ENCODE data around the gene CTNNA1. TPM values are rescaled to one million over a fixed set of nuclear protein-coding genes. Genes with fewer than 3 reads are reported as not detected.
"Not testable (repeated sequence)": the region's sequence is repeated elsewhere in the genome, so short reads cannot be mapped to it uniquely, and the experiment has no call there.

CTNNA1 gene
- total RNA-seq, 1 donor from 2014 or later = 282 TPM

DNA sequence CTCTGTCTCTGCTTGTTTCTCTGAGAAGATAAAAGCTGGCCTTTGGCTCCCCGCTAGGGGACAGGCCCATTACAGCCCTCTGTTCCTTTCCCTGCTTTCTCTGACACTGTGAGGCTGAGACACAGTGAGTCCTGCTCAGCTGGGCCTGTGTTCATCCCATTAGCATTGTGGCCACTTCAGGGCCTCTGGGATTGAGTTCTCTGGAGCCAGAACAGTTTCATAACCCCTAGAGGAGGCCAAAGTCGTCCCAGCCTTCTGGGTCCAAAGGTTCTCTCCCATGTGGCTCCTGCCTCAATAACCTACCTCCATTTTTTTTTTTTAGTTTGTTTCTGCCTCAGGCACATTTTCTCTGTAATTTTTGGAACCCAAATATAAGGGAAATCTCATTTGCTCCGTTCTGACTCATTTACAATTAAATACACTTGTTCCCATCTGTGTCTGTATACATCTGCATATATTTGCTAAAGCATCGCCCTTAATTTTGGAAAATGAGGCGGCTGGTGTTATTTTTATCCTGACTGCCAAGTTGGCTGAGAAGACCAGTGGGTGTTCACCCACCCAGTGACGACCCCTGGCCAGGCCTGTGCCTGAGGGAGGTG lies 27.3 kb upstream of the CTNNA1 start:
- no peak overlapping the region for H3K4me3 Mint-ChIP-seq
- peak; percentile 11 for DNase-seq (ENCODE audit: low read depth, low spot score)
- H3K27ac Mint-ChIP-seq (ENCODE audit: unreplicated experiment) = peak overlapping the region; percentile 92
- TF ChIP-seq, protein P1, sequence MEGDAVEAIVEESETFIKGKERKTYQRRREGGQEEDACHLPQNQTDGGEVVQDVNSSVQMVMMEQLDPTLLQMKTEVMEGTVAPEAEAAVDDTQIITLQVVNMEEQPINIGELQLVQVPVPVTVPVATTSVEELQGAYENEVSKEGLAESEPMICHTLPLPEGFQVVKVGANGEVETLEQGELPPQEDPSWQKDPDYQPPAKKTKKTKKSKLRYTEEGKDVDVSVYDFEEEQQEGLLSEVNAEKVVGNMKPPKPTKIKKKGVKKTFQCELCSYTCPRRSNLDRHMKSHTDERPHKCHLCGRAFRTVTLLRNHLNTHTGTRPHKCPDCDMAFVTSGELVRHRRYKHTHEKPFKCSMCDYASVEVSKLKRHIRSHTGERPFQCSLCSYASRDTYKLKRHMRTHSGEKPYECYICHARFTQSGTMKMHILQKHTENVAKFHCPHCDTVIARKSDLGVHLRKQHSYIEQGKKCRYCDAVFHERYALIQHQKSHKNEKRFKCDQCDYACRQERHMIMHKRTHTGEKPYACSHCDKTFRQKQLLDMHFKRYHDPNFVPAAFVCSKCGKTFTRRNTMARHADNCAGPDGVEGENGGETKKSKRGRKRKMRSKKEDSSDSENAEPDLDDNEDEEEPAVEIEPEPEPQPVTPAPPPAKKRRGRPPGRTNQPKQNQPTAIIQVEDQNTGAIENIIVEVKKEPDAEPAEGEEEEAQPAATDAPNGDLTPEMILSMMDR (conservative IDR thresholded peaks at IDR 0.05) = no peak
- H3K36me3 Mint-ChIP-seq (ENCODE audit: low read depth) = no peaks in the 10 kb centered on the region
- H3K27me3 Mint-ChIP-seq (ENCODE audit: low read depth) = no peaks in the 10 kb centered on the region
- peaks cover 36% of the 10 kb centered on the region for H3K4me1 Mint-ChIP-seq
- no peaks in the 10 kb centered on the region for H3K9me3 Mint-ChIP-seq

DNA sequence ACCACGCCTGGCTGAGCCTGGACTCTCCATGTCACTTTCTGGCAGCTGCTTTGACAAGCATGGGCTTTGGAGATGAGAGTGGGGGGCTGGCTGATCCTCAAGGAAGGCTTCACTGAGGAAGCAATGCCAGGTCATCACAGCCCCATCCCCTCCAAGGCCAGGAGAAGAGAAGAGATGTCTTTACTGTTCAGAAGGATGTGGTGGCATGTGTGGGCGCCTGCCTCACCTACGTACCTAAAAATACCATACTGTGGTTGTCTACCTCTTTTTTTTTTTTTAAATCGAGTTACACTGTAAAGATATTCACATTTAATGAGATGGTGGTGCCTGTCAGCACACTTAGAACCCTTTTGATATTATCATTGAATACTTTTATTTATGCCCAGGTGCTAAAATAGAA lies 26.4 kb upstream of the CTNNA1 start:
- H3K36me3 Mint-ChIP-seq (ENCODE audit: low read depth) = no peaks in the 10 kb centered on the region
- TF ChIP-seq, protein P1 (conservative IDR thresholded peaks at IDR 0.05) = no peak
- no peak overlapping the region for H3K27ac Mint-ChIP-seq (ENCODE audit: unreplicated experiment)

DNA sequence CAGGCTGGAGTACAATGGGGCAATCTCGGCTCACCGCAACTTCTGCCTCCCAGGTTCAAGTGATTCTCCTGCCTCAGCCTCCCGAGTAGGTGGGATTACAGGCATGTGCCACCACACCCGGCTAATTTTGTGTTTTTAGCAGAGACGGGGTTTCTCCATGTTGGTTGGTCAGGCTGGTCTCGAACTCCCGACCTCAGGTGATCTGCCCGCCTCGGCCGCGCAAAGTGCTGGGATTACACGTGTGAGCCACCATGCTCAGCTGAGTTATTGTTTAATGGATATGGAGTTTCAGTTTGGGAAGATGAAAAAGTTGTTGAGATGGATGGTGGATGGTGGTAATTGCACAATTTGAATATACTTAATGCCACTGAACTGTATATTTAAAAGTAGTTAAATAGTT lies 22.7 kb upstream of the CTNNA1 start:
- not testable (repeated sequence) for H3K9me3 Mint-ChIP-seq; H3K27me3 Mint-ChIP-seq (ENCODE audit: low read depth); DNase-seq (ENCODE audit: low read depth, low spot score); H3K27ac Mint-ChIP-seq (ENCODE audit: unreplicated experiment); H3K36me3 Mint-ChIP-seq (ENCODE audit: low read depth); H3K4me3 Mint-ChIP-seq
- peaks cover 21% of the 10 kb centered on the region for H3K4me1 Mint-ChIP-seq

More for the DNA sequence above, 26.4 kb upstream of the CTNNA1 start:
- no peaks in the 10 kb centered on the region for H3K9me3 Mint-ChIP-seq
- no peaks in the 10 kb centered on the region for H3K27me3 Mint-ChIP-seq (ENCODE audit: low read depth)
- DNase-seq (ENCODE audit: low read depth, low spot score) = no peak
- peaks cover 38% of the 10 kb centered on the region for H3K4me1 Mint-ChIP-seq
- H3K4me3 Mint-ChIP-seq = no peak overlapping the region

DNA sequence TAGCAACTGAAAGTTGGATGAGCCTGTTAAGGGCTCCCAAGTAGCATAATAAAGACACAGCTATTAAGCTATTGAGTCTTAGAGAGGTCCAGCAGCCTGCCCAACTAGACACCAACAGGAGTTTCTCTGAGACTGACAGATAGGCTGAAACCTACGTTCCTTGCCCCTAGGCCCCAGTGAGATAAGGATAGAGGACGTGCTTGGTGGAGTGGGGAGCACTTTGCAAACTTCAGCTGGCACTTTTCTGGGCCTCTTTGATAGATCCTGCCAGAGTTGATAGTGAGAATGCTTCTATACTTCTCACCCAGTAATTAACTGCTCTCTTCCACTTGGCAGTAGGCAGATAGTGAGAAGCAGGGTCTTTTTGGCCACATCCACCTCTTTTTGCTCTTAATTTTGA lies 20.8 kb upstream of the CTNNA1 start:
- no peak overlapping the region for H3K4me3 Mint-ChIP-seq
- H3K27ac Mint-ChIP-seq (ENCODE audit: unreplicated experiment) = no peak overlapping the region
- no peaks in the 10 kb centered on the region for H3K27me3 Mint-ChIP-seq (ENCODE audit: low read depth)

DNA sequence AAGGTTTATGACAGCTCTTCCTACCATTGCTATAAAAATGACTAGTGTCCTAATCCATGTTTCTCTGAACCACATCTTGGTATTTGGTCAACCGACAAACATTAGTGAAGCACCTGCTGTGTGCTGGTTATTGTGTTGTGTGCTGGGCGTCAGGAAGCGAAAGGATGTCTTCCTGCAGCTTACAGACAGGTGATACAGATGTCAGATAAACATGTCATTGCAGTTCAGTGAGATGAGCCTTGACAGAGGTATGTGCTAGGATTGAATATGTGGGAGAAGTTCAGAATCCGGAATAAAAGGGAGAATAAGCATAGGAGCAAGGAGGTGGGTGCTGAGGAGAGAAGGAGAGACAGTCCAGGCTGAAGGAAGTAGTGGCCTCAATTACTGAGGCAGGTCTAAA lies 20.3 kb upstream of the CTNNA1 start:
- H3K27me3 Mint-ChIP-seq (ENCODE audit: low read depth) = no peaks in the 10 kb centered on the region

More for the DNA sequence above, 20.8 kb upstream of the CTNNA1 start:
- DNase-seq (ENCODE audit: low read depth, low spot score) = no peak
- H3K4me1 Mint-ChIP-seq = peaks cover 8% of the 10 kb centered on the region
- no peaks in the 10 kb centered on the region for H3K36me3 Mint-ChIP-seq (ENCODE audit: low read depth)
- TF ChIP-seq, protein P1 (conservative IDR thresholded peaks at IDR 0.05) = no peak
- H3K9me3 Mint-ChIP-seq = no peaks in the 10 kb centered on the region

DNA sequence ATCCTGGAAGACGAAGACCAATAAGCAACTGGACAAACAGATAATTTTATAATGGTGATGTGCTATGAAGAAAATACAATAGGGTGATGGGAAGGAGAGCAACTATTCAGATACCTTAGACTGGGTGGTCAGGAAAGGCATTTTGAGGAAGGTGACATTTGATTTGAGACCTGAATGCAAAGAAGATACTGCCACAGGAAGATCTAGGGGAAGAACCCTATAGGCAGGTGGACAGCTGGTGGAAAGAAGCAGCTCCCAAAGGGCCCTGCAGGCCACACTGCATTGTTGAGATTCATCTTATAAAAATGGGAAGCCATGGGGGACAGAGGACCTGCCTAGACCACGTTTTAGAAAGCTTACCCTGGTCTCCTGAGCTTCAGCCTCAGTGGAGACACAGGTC lies 19.7 kb upstream of the CTNNA1 start:
- no peaks in the 10 kb centered on the region for H3K36me3 Mint-ChIP-seq (ENCODE audit: low read depth)
- no peaks in the 10 kb centered on the region for H3K9me3 Mint-ChIP-seq
- no peak overlapping the region for H3K27ac Mint-ChIP-seq (ENCODE audit: unreplicated experiment)
- DNase-seq (ENCODE audit: low read depth, low spot score) = no peak
- H3K27me3 Mint-ChIP-seq (ENCODE audit: low read depth) = no peaks in the 10 kb centered on the region
- peaks cover 7% of the 10 kb centered on the region for H3K4me1 Mint-ChIP-seq
- TF ChIP-seq, protein P1 (conservative IDR thresholded peaks at IDR 0.05) = no peak
- H3K4me3 Mint-ChIP-seq = no peak overlapping the region

More for the DNA sequence above, 20.3 kb upstream of the CTNNA1 start:
- Mint-ChIP-seq H3K27ac (ENCODE audit: unreplicated experiment) (no peak overlapping the region), H3K4me3 (no peak overlapping the region), H3K9me3 (no peaks in the 10 kb centered on the region), H3K36me3 (ENCODE audit: low read depth) (no peaks in the 10 kb centered on the region), H3K4me1 (peaks cover 7% of the 10 kb centered on the region)
- no peak for DNase-seq (ENCODE audit: low read depth, low spot score)
- TF ChIP-seq, protein P1 (conservative IDR thresholded peaks at IDR 0.05) = no peak
